PC-3 (cell line): ENCODE measurements around the gene SWT1.

Experiments
- EZH2 ChIP-seq: fragments of 300-600 bp; sonication (generic); IDR thresholded peaks from one replicate; pipeline ENCODE4 v1.6.1; 2017; ENCODE audit warnings: antibody characterized with exemption, mild to moderate bottlenecking, low read length; ENCODE audit not compliant: unreplicated experiment
- EZH2phosphoT487 ChIP-seq: fragments of 300-600 bp; sonication (generic); IDR thresholded peaks from 2 replicates; pipeline ENCODE4 v1.6.1; 2018; ENCODE audit warnings: mild to moderate bottlenecking, antibody characterized with exemption, low read length, borderline replicate concordance
- TF ChIP-seq, protein P1 (sequence below): fragments of 300-600 bp; sonication (generic); conservative IDR thresholded peaks from 2 replicates; pipeline ENCODE4 v1.5.1; 2017; ENCODE audit warnings: antibody characterized with exemption, low read depth, mild to moderate bottlenecking, low read length

DNA sequence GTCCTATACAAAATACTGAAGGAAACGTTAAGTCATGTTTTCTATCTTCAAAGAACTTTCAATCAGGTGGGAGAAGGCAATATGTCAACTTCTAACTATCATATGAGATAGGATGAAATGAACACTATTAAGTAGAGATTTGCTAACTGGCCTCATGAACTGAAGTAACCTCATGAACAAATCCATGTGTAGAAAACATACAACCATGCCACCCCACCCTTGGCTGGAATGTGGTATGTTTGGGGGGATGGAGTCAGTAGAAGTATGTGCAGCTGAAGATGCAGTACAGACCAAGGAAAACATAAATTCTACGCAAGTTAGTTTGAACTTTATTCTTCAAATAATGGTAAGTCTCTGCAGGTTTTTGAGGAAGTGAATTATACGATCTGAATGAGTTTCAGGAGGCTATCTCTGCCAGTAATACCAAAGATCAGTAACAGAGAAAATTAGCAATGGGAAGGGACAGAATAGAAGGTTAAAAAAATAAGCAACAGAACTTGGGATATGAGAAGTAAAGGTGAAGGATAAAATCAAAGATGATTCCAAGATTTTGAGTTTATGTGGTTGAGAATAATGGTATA, 4.7 kb upstream of the SWT1 start:
- no peak for TF ChIP-seq EZH2phosphoT487
- TF ChIP-seq, protein P1, sequence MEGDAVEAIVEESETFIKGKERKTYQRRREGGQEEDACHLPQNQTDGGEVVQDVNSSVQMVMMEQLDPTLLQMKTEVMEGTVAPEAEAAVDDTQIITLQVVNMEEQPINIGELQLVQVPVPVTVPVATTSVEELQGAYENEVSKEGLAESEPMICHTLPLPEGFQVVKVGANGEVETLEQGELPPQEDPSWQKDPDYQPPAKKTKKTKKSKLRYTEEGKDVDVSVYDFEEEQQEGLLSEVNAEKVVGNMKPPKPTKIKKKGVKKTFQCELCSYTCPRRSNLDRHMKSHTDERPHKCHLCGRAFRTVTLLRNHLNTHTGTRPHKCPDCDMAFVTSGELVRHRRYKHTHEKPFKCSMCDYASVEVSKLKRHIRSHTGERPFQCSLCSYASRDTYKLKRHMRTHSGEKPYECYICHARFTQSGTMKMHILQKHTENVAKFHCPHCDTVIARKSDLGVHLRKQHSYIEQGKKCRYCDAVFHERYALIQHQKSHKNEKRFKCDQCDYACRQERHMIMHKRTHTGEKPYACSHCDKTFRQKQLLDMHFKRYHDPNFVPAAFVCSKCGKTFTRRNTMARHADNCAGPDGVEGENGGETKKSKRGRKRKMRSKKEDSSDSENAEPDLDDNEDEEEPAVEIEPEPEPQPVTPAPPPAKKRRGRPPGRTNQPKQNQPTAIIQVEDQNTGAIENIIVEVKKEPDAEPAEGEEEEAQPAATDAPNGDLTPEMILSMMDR, result no peak
- TF ChIP-seq EZH2, result no peak
